WTC11 (cell line): ENCODE measurements around the gene DNMT3A. TPM values are rescaled to one million over a fixed set of nuclear protein-coding genes. Genes with fewer than 3 reads are reported as not detected.

Experiments
- ATAC-seq: fragments of 200-7000 bp; cut with Tn5 transposase; 2 replicates; pipeline ENCODE4 v1.10.0; 2021; ENCODE audit warnings: mild to moderate bottlenecking, moderate library complexity
- CTCF ChIA-PET: fragments of 300-600 bp; sonication (Branson Sonifier 250); formaldehyde crosslinking; loops from one replicate; lab custom pipeline; 2021; ENCODE audit warnings: antibody characterized with exemption; lab: Charles Lee
- POLR2A ChIA-PET: fragments of 350-600 bp; sonication (Branson Sonifier 250); formaldehyde crosslinking; loops from one replicate; lab custom pipeline; 2021; ENCODE audit warnings: antibody characterized with exemption; lab: Charles Lee
- DNase-seq: peaks from one replicate; pipeline ENCODE4 v3.0.0; 2021; ENCODE audit warnings: low spot score
- H3K27ac Mint-ChIP-seq: 2 replicates; pipeline ENCODE4 v1.8.0; 2021; ENCODE audit warnings: mixed read lengths
- H3K27me3 Mint-ChIP-seq: 2 replicates; pipeline ENCODE4 v1.8.0; 2021; ENCODE audit warnings: low read depth, mild to moderate bottlenecking, moderate library complexity, mixed read lengths
- H3K36me3 Mint-ChIP-seq: 2 replicates; pipeline ENCODE4 v1.8.0; 2021; ENCODE audit warnings: mixed read lengths
- H3K4me1 Mint-ChIP-seq: 2 replicates; pipeline ENCODE4 v1.8.0; 2022; ENCODE audit warnings: mixed read lengths
- H3K4me3 Mint-ChIP-seq: 2 replicates; pipeline ENCODE4 v1.8.0; 2021; ENCODE audit warnings: mild to moderate bottlenecking, moderate library complexity, mixed read lengths
- H3K9me3 Mint-ChIP-seq: 2 replicates; pipeline ENCODE4 v1.8.0; 2021; ENCODE audit warnings: mixed read lengths
- ATF1 ChIP-seq: sonication (generic); formaldehyde crosslinking; IDR thresholded peaks from 2 replicates; pipeline ENCODE4 v1.8.1; 2023; ENCODE audit warnings: mild to moderate bottlenecking, moderate library complexity, missing genetic modification reagents
- NFATC4 ChIP-seq: fragments of 250-450 bp; sonication (Bioruptor Pico); IDR thresholded peaks from 2 replicates; pipeline ENCODE4 v1.9.0; 2021; ENCODE audit warnings: mild to moderate bottlenecking
- TCF7 ChIP-seq: sonication (generic); formaldehyde crosslinking; IDR thresholded peaks from 2 replicates; pipeline ENCODE4 v1.8.0; 2022; ENCODE audit warnings: mild to moderate bottlenecking, low read depth, missing genetic modification reagents, moderate library complexity
- TEAD1 ChIP-seq: sonication (generic); formaldehyde crosslinking; IDR thresholded peaks from 2 replicates; pipeline ENCODE4 v1.8.0; 2022; ENCODE audit warnings: mild to moderate bottlenecking, missing genetic modification reagents
- TEAD4 ChIP-seq: sonication (generic); formaldehyde crosslinking; IDR thresholded peaks from 2 replicates; pipeline ENCODE4 v1.8.0; 2022; ENCODE audit warnings: mild to moderate bottlenecking, missing genetic modification reagents
- TP53 ChIP-seq: sonication (generic); formaldehyde crosslinking; IDR thresholded peaks from 2 replicates; pipeline ENCODE4 v1.8.1; 2023; ENCODE audit warnings: mild to moderate bottlenecking, missing genetic modification reagents
- ZNF219 ChIP-seq: sonication (generic); formaldehyde crosslinking; IDR thresholded peaks from 2 replicates; pipeline ENCODE4 v1.8.0; 2023; ENCODE audit warnings: missing genetic modification reagents, mild to moderate bottlenecking, borderline replicate concordance
- ZNF396 ChIP-seq: fragments of 250-450 bp; sonication (Bioruptor Pico); IDR thresholded peaks from 2 replicates; pipeline ENCODE4 v1.8.0; 2021; ENCODE audit warnings: mild to moderate bottlenecking, moderate library complexity, borderline replicate concordance
- ZNF416 ChIP-seq: fragments of 250-450 bp; sonication (Bioruptor Pico); IDR thresholded peaks from 2 replicates; pipeline ENCODE4 v1.9.0; 2021; ENCODE audit warnings: mild to moderate bottlenecking, inconsistent platforms
- total RNA-seq: library from RNA; stranded (reverse); gene quantifications from 3 replicates; pipeline ENCODE4 v1.2.3, GENCODE V29; 2021
- TF ChIP-seq, protein P1 (sequence below): fragments of 200-600 bp; IDR thresholded peaks from 2 replicates; pipeline ENCODE4 v1.8.0; 2022; ENCODE audit warnings: antibody characterized with exemption
- TF ChIP-seq, protein P2 (sequence below): sonication (generic); formaldehyde crosslinking; IDR thresholded peaks from 2 replicates; pipeline ENCODE4 v1.8.0; 2022; ENCODE audit warnings: mild to moderate bottlenecking, missing genetic modification reagents
- TF ChIP-seq, protein P3 (sequence below): sonication (generic); formaldehyde crosslinking; IDR thresholded peaks from 2 replicates; pipeline ENCODE4 v1.8.1; 2022; ENCODE audit warnings: low read depth, missing genetic modification reagents, borderline replicate concordance
- TF ChIP-seq, protein P4 (sequence below): fragments of 250-450 bp; sonication (Bioruptor Pico); IDR thresholded peaks from 2 replicates; pipeline ENCODE4 v1.9.0; 2021; ENCODE audit warnings: mild to moderate bottlenecking, borderline replicate concordance
- TF ChIP-seq, protein P5 (sequence below): sonication (generic); formaldehyde crosslinking; IDR thresholded peaks from 2 replicates; pipeline ENCODE4 v1.8.1; 2022; ENCODE audit warnings: low read depth, mild to moderate bottlenecking, moderate library complexity, missing genetic modification reagents, borderline replicate concordance
- TF ChIP-seq, protein P6 (sequence below): sonication (generic); formaldehyde crosslinking; IDR thresholded peaks from 2 replicates; pipeline ENCODE4 v1.8.1; 2022; ENCODE audit warnings: missing genetic modification reagents, borderline replicate concordance

The DNMT3A gene
- total RNA-seq, 1 experiment from 2014 or later, result 154 TPM

DNA sequence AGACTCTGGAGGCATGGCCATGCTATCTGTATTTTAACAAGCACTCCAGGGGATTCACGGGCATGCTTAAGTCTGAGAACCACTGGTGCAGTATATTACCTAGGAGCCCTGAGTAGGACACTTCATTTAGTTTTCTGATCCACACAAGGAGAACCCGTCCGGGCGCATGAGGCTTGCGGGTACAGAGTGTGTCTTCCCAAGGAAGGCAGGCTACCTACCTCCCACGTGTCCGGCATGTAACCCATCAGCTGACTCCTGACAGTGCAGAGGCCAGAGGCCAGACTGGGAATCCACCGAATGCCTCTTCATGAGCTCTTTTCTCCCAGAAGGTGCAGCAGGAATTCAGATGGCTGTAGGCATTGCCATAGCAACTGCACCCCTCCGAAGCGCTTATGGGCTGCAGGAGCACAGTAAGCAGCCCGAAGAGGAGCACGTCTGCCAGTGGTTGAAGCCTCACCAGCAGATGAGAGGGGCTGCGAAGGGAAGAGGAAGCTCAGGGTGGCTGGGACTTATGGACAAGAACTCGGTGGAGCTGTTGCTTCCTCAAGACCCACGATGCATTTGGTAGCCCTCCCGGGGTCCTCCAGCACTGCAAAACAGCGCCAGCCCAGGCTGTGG is 33.8 kb upstream of the DNMT3A start (continued):
- TF ChIP-seq, protein P1, sequence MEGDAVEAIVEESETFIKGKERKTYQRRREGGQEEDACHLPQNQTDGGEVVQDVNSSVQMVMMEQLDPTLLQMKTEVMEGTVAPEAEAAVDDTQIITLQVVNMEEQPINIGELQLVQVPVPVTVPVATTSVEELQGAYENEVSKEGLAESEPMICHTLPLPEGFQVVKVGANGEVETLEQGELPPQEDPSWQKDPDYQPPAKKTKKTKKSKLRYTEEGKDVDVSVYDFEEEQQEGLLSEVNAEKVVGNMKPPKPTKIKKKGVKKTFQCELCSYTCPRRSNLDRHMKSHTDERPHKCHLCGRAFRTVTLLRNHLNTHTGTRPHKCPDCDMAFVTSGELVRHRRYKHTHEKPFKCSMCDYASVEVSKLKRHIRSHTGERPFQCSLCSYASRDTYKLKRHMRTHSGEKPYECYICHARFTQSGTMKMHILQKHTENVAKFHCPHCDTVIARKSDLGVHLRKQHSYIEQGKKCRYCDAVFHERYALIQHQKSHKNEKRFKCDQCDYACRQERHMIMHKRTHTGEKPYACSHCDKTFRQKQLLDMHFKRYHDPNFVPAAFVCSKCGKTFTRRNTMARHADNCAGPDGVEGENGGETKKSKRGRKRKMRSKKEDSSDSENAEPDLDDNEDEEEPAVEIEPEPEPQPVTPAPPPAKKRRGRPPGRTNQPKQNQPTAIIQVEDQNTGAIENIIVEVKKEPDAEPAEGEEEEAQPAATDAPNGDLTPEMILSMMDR, result no peak
- TF ChIP-seq TCF7 (CRISPR knock-in tag), result no peak
- no peak for TF ChIP-seq TP53 (CRISPR knock-in tag)
- TF ChIP-seq, protein P2, sequence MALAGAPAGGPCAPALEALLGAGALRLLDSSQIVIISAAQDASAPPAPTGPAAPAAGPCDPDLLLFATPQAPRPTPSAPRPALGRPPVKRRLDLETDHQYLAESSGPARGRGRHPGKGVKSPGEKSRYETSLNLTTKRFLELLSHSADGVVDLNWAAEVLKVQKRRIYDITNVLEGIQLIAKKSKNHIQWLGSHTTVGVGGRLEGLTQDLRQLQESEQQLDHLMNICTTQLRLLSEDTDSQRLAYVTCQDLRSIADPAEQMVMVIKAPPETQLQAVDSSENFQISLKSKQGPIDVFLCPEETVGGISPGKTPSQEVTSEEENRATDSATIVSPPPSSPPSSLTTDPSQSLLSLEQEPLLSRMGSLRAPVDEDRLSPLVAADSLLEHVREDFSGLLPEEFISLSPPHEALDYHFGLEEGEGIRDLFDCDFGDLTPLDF (CRISPR knock-in tag), result no peak
- TF ChIP-seq ZNF219 (CRISPR knock-in tag), result no peak
- TF ChIP-seq, protein P3, sequence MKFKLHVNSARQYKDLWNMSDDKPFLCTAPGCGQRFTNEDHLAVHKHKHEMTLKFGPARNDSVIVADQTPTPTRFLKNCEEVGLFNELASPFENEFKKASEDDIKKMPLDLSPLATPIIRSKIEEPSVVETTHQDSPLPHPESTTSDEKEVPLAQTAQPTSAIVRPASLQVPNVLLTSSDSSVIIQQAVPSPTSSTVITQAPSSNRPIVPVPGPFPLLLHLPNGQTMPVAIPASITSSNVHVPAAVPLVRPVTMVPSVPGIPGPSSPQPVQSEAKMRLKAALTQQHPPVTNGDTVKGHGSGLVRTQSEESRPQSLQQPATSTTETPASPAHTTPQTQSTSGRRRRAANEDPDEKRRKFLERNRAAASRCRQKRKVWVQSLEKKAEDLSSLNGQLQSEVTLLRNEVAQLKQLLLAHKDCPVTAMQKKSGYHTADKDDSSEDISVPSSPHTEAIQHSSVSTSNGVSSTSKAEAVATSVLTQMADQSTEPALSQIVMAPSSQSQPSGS (CRISPR knock-in tag), result no peak
- TF ChIP-seq, protein P4, sequence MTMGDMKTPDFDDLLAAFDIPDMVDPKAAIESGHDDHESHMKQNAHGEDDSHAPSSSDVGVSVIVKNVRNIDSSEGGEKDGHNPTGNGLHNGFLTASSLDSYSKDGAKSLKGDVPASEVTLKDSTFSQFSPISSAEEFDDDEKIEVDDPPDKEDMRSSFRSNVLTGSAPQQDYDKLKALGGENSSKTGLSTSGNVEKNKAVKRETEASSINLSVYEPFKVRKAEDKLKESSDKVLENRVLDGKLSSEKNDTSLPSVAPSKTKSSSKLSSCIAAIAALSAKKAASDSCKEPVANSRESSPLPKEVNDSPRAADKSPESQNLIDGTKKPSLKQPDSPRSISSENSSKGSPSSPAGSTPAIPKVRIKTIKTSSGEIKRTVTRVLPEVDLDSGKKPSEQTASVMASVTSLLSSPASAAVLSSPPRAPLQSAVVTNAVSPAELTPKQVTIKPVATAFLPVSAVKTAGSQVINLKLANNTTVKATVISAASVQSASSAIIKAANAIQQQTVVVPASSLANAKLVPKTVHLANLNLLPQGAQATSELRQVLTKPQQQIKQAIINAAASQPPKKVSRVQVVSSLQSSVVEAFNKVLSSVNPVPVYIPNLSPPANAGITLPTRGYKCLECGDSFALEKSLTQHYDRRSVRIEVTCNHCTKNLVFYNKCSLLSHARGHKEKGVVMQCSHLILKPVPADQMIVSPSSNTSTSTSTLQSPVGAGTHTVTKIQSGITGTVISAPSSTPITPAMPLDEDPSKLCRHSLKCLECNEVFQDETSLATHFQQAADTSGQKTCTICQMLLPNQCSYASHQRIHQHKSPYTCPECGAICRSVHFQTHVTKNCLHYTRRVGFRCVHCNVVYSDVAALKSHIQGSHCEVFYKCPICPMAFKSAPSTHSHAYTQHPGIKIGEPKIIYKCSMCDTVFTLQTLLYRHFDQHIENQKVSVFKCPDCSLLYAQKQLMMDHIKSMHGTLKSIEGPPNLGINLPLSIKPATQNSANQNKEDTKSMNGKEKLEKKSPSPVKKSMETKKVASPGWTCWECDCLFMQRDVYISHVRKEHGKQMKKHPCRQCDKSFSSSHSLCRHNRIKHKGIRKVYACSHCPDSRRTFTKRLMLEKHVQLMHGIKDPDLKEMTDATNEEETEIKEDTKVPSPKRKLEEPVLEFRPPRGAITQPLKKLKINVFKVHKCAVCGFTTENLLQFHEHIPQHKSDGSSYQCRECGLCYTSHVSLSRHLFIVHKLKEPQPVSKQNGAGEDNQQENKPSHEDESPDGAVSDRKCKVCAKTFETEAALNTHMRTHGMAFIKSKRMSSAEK (CRISPR knock-in tag), result no peak

DNA sequence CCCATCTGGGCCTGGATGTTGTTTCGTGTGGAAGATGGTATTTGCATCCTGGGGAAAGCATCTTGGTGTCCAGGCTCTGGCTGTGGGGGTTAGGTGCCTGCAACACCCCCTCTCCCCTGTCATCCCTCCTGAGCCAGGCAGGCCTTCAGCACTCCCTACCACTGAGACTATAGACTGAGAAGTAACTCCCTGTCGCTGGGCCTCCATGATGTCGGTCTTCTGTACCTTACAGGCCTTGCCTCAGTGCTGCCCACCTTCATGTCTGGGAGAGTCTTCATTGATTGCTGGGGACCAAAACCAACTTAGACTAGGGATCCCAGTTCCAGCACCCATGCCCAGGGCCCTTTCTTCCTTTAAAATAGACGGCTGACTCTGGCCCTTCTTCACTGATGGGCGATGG is 33.1 kb upstream of the DNMT3A start:
- ATAC-seq (no peak), DNase-seq (no peak)
- Mint-ChIP-seq H3K9me3 (peaks cover 14% of the 10 kb centered on the region), H3K27ac (no peak overlapping the region), H3K4me1 (peaks cover 31% of the 10 kb centered on the region), H3K36me3 (peaks cover 19% of the 10 kb centered on the region), H3K4me3 (no peak overlapping the region), H3K27me3 (peaks cover 33% of the 10 kb centered on the region)
- no peak for TF ChIP-seq ZNF396 (CRISPR knock-in tag)
- no peak for TF ChIP-seq ZNF416 (CRISPR knock-in tag)
- TF ChIP-seq TEAD1 (CRISPR knock-in tag), result no peak
- no peak for TF ChIP-seq TEAD4
- TF ChIP-seq, protein P5, sequence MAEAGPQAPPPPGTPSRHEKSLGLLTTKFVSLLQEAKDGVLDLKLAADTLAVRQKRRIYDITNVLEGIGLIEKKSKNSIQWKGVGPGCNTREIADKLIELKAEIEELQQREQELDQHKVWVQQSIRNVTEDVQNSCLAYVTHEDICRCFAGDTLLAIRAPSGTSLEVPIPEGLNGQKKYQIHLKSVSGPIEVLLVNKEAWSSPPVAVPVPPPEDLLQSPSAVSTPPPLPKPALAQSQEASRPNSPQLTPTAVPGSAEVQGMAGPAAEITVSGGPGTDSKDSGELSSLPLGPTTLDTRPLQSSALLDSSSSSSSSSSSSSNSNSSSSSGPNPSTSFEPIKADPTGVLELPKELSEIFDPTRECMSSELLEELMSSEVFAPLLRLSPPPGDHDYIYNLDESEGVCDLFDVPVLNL (CRISPR knock-in tag), result no peak
- TF ChIP-seq, protein P6, sequence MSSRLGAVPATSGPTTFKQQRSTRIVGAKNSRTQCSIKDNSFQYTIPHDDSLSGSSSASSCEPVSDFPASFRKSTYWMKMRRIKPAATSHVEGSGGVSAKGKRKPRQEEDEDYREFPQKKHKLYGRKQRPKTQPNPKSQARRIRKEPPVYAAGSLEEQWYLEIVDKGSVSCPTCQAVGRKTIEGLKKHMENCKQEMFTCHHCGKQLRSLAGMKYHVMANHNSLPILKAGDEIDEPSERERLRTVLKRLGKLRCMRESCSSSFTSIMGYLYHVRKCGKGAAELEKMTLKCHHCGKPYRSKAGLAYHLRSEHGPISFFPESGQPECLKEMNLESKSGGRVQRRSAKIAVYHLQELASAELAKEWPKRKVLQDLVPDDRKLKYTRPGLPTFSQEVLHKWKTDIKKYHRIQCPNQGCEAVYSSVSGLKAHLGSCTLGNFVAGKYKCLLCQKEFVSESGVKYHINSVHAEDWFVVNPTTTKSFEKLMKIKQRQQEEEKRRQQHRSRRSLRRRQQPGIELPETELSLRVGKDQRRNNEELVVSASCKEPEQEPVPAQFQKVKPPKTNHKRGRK (CRISPR knock-in tag), result no peak
- TF ChIP-seq ATF1 (CRISPR knock-in tag), result no peak
- no peak for TF ChIP-seq NFATC4 (CRISPR knock-in tag)
- POLR2A ChIA-PET, result no interaction called here
- CTCF ChIA-PET, result interaction anchor here (1.8 to 4.7 kb wide), 8 partner anchors 10 to 290 kb away, joined by 6 to 75 read pairs (median 14); partner anchors contain the start of gene DNMT3A
